ENCODE data around the gene TRIM7. TPM values are rescaled to one million over a fixed set of nuclear protein-coding genes. Genes with fewer than 3 reads are reported as not detected.

The TRIM7 gene
- total RNA-seq, 4 donors from 2014 or later, result 1.9 to 6.6 (median 2.8) TPM

- TF ChIP-seq CTCF (IDR thresholded peaks at IDR 0.05; ENCODE audit: low read depth), result no peak
Observed at GRCh38 chr5:181192337-181193046, 12.5 kb downstream of the TRIM7 start.

GRCh38 chr5:181191526-181192336 lies 13.3 kb downstream of the TRIM7 start:
- TF ChIP-seq CTCF (IDR thresholded peaks at IDR 0.05; ENCODE audit: low read depth), result no peak

- TF ChIP-seq CTCF (IDR thresholded peaks at IDR 0.05; ENCODE audit: low read depth), result no peak
Observed at GRCh38 chr5:181190711-181191525, 14.1 kb downstream of the TRIM7 start.

- no peak for TF ChIP-seq CTCF (IDR thresholded peaks at IDR 0.05; ENCODE audit: low read depth)
Observed at GRCh38 chr5:181189962-181190710, 14.9 kb downstream of the TRIM7 start.

- TF ChIP-seq CTCF (IDR thresholded peaks at IDR 0.05; ENCODE audit: low read depth), result no peak
Observed at GRCh38 chr5:181189363-181189961, 15.5 kb downstream of the TRIM7 start.

- no peak for TF ChIP-seq CTCF (IDR thresholded peaks at IDR 0.05; ENCODE audit: low read depth)
Observed at GRCh38 chr5:181188700-181189362, 16.2 kb downstream of the TRIM7 start.
